ENCODE data around the gene COPB2.

Gene COPB2

DNA sequence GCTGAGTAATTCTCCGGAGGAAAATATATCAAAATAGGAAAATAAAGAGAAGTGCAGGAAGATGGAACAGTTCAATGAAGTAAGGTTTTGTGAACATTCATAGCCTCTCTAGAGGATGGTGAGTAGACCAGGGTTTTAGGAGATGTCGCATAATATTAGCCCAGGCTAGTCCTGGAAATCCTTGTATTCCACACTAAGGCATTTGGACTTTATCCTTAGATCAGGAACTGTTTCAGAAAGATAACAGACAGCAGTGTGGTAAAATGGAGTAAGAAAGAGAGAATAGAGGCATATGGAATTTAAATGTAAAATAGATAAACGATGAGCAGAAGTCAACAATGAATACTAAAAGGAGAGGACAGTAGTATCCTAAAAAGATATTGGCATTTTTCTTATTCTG, 12.1 kb downstream of the COPB2 start:
- H3K4me3 ChIP-seq (ENCODE audit: low read length), result no peak overlapping the region
- DNase-seq (ENCODE audit: low read depth), result no peak
- TF ChIP-seq, protein P1, sequence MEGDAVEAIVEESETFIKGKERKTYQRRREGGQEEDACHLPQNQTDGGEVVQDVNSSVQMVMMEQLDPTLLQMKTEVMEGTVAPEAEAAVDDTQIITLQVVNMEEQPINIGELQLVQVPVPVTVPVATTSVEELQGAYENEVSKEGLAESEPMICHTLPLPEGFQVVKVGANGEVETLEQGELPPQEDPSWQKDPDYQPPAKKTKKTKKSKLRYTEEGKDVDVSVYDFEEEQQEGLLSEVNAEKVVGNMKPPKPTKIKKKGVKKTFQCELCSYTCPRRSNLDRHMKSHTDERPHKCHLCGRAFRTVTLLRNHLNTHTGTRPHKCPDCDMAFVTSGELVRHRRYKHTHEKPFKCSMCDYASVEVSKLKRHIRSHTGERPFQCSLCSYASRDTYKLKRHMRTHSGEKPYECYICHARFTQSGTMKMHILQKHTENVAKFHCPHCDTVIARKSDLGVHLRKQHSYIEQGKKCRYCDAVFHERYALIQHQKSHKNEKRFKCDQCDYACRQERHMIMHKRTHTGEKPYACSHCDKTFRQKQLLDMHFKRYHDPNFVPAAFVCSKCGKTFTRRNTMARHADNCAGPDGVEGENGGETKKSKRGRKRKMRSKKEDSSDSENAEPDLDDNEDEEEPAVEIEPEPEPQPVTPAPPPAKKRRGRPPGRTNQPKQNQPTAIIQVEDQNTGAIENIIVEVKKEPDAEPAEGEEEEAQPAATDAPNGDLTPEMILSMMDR (conservative IDR thresholded peaks at IDR 0.05; ENCODE audit: low read length), result no peak

DNA sequence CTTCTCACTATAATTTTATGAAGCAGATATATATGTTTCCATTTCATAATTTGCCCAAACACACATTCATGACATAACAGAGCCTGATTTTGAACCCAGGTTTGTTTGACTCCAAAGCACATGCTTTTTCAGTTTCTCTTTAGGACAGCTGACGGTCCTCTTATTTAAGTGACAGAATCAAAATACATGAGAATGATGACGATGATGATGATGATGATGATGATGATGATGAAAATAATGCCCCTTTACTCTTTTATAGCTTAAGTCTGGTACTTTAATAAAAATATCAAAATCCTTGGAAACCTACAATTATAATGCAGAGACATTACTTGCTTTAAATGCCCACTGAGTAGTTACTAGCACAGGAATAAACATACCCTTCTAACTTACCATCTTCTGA, 15.3 kb downstream of the COPB2 start:
- DNase-seq (ENCODE audit: low read depth), result no peak
- no peak overlapping the region for H3K4me3 ChIP-seq (ENCODE audit: low read length)
- TF ChIP-seq, protein P1 (conservative IDR thresholded peaks at IDR 0.05; ENCODE audit: low read length), result no peak

DNA sequence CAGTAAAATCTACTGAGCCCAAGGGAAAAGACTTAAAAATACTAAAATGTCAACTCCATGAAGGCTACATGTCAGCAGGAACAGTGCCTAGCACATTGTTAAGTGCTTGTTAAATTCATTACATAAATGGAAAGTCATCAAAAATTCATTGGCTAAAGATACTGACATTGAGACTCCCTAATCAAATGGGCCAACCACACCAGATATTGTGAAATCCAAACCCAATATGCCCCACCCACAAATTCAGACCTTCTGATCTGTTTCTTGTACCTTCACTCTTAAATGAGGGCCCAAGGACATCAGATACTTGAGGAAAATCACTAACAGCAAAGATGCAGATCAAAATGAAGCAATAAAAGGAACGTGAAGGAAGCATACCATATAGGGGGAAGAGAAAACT, 24.9 kb downstream of the COPB2 start:
- H3K4me3 ChIP-seq (ENCODE audit: low read length), result no peak overlapping the region
- DNase-seq (ENCODE audit: low read depth), result no peak
- TF ChIP-seq, protein P1 (conservative IDR thresholded peaks at IDR 0.05; ENCODE audit: low read length), result no peak

DNA sequence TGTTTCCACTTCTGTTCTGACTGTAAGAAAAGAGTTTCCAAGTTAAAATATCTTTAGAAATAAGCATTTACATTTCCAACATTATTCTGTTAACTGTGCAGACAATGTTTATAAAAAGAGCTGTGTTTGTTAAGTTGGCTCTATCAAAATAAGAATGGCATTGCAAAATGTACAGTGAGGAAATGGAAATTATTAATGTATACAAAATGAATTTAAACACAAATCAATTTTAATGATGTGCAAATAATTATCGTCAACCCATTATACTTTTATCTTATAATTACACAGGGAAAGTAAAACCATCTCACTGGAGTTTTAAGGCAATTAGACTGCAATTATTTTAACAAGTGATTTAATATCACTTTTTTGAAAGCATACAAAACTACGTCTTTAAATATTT, 28.2 kb downstream of the COPB2 start:
- no peak for DNase-seq (ENCODE audit: low read depth)
- TF ChIP-seq, protein P1 (conservative IDR thresholded peaks at IDR 0.05; ENCODE audit: low read length), result no peak
- H3K4me3 ChIP-seq (ENCODE audit: low read length), result no peak overlapping the region

DNA sequence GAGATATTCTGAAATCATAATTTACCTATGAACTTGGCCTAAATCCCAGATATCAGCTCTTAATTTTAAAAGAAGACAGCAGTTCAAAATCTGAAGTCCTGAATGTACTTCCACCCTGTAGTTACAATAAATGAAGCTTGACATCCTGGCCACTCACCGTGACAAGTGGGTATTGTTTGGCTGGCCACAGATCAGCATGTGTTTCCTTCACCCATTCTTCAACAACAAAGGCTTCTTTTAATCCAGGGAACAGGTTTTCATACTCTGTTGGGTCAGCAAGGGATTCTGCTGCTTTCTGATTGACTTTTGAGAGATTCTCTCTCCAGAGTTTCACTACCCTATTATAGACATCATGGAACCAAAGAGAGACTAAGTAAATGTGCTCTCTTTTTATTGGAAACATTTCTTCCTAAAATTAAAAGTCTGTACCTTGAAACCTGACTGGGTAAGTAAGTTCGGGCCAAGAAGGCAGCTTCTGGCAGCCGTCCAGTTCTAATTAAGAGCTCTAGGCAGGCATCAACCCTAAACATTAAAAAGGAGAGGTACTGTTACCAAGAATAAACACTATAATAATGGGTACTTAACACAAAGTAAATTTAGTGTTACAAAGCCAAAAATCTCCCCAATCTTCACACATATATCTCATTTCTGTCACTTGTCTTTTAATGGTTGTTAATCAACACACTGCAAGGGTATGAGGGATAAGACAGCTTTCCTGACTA, 30.4 kb downstream of the COPB2 start:
- no peak overlapping the region for H3K4me3 ChIP-seq (ENCODE audit: low read length)
- TF ChIP-seq, protein P1 (conservative IDR thresholded peaks at IDR 0.05; ENCODE audit: low read length), result no peak
- no peak for DNase-seq (ENCODE audit: low read depth)

DNA sequence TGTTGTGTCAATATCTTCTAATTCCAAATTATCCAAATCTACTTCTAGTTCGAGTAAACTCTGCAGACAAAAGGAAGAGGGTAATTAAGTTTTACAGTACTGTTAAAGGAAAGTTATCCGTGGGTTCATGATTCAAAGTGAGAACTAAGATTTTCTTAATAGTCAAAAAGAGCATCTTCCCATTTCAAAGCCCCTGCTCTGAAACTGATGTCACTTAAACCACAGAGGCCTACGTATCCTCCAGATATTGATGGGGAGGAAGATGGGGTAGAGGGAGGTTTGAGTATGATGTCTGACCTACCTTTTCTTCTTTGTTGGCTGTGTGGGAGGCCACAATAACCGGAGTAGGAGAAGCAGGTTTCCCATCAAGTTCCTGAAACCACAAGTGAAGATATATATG, 31.5 kb downstream of the COPB2 start:
- H3K4me3 ChIP-seq (ENCODE audit: low read length), result no peak overlapping the region
- TF ChIP-seq, protein P1 (conservative IDR thresholded peaks at IDR 0.05; ENCODE audit: low read length), result no peak
- DNase-seq (ENCODE audit: low read depth), result no peak

DNA sequence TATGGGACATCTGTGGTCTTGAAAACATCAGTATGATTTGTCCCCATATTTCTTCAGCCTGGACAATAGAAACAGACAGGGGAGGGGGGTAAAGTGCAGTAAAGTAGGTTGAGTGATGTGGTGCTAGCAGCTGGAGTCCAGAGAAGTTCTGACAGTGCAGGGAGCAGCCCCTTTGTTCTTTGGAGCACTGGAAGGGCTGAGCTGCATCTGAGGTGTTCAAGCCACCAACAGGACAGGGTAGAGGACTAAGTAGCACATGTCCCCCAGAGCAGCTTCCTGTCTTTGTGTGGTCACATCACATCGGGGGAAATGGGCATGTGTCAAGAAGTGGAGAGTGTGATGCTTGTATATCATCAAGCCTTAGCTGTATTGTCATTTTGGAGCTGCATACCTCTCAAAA, 33.6 kb downstream of the COPB2 start:
- DNase-seq (ENCODE audit: low read depth), result no peak
- TF ChIP-seq, protein P1 (conservative IDR thresholded peaks at IDR 0.05; ENCODE audit: low read length), result no peak
- H3K4me3 ChIP-seq (ENCODE audit: low read length), result no peak overlapping the region

Measured in AG10803 (cell line).